ENCODE data around the gene TMEM125. TPM values are rescaled to one million over a fixed set of nuclear protein-coding genes. Genes with fewer than 3 reads are reported as not detected.

The TMEM125 gene
- total RNA-seq, 1 donor from 2014 or later = not detected

DNA sequence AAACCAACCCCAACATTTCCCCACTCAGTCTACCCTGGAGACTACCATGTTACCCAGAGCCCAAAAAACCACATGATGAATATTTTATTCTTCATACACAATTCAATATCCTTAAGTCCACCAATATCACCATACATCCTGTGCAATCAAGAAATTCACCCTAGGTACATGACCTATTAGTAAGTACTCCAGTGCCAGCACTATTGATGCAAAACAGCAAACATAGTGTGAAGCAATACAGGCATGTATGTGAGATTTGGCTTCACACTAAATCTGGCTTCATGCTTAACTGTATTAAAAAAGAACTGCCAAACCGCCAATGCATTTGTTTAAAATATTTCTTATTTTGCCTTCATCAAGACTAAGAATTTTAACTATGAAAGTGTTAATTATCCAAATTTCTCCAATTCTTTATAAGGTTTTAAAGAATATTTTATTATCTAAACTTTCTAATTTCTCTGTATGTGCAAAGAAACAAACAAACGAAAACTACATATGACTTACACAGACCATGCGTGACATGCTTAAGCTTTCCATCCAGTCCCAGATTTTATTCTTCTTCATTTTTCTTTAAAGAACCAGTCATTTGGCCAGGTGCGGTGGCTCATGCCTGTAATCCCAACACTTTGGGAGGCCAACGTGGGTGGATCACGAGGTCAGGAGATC, 22.4 kb upstream of the TMEM125 start:
- Histone ChIP-seq H3K4me1 (no peaks in the 10 kb centered on the region), H3K9me3 (no peaks in the 10 kb centered on the region), H3K27ac (no peak overlapping the region), H3K27me3 (no peaks in the 10 kb centered on the region), H3K4me3 (no peak overlapping the region), H3K36me3 (no peaks in the 10 kb centered on the region)
- TF ChIP-seq, protein P1, sequence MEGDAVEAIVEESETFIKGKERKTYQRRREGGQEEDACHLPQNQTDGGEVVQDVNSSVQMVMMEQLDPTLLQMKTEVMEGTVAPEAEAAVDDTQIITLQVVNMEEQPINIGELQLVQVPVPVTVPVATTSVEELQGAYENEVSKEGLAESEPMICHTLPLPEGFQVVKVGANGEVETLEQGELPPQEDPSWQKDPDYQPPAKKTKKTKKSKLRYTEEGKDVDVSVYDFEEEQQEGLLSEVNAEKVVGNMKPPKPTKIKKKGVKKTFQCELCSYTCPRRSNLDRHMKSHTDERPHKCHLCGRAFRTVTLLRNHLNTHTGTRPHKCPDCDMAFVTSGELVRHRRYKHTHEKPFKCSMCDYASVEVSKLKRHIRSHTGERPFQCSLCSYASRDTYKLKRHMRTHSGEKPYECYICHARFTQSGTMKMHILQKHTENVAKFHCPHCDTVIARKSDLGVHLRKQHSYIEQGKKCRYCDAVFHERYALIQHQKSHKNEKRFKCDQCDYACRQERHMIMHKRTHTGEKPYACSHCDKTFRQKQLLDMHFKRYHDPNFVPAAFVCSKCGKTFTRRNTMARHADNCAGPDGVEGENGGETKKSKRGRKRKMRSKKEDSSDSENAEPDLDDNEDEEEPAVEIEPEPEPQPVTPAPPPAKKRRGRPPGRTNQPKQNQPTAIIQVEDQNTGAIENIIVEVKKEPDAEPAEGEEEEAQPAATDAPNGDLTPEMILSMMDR (IDR thresholded peaks at IDR 0.05) = no peak
- peak in 1 of 2 donors; percentile 4 for DNase-seq (ENCODE audit: low spot score in 2 of 2)
- intact Hi-C loops (cut with DNase I) = no loop called here

DNA sequence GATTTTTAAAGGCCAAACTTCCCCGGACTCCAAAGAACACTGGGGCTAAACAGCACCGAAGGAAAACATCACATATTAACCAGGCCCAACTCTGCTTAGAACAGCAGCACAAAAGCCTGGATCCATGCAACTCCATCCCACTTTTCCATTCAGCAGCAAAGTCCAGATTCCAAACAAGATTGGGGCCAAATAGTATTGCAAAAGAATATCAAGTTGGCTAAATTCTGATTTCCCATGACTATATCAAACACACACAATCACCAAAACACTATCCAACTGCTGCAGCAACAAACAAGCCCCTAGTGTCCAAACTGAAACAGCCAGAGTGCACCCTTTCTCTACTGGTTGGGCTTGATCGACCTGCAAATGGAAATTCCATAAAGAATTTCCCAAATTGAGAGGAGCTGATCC, 19.4 kb upstream of the TMEM125 start:
- TF ChIP-seq, protein P1 (IDR thresholded peaks at IDR 0.05) = no peak
- DNase-seq (ENCODE audit: low spot score in 2 of 2) = no peak
- intact Hi-C loops (cut with DNase I) = no loop called here
- Histone ChIP-seq H3K4me1 (no peaks in the 10 kb centered on the region), H3K9me3 (no peaks in the 10 kb centered on the region), H3K4me3 (no peak overlapping the region), H3K27ac (no peak overlapping the region), H3K27me3 (no peaks in the 10 kb centered on the region), H3K36me3 (no peaks in the 10 kb centered on the region)

DNA sequence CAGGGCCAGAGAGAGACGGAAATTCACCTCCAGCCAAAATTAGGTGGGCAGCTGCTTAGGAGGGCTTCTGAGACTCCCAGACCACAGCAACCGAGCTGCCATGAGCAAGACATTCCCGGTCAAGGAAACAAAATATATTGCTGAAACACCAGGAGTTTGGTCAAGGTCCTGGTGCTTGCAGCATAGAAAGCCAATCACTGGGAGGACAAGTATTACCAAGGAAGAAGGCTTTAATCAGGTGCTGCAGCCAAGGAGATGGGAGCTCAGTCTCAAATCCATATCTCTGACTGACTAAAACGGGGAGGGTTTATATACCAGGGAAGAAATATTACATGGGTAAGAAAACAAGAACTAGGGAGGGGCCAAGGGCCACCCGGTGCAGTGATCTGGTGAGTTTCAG, 18.8 kb upstream of the TMEM125 start:
- Histone ChIP-seq H3K36me3 (no peaks in the 10 kb centered on the region), H3K4me3 (no peak overlapping the region), H3K27me3 (no peaks in the 10 kb centered on the region), H3K4me1 (no peaks in the 10 kb centered on the region), H3K9me3 (no peaks in the 10 kb centered on the region), H3K27ac (no peak overlapping the region)
- intact Hi-C loops (cut with DNase I) = no loop called here
- TF ChIP-seq, protein P1 (IDR thresholded peaks at IDR 0.05) = no peak
- peak in 1 of 2 donors; percentile 13 for DNase-seq (ENCODE audit: low spot score in 2 of 2)

DNA sequence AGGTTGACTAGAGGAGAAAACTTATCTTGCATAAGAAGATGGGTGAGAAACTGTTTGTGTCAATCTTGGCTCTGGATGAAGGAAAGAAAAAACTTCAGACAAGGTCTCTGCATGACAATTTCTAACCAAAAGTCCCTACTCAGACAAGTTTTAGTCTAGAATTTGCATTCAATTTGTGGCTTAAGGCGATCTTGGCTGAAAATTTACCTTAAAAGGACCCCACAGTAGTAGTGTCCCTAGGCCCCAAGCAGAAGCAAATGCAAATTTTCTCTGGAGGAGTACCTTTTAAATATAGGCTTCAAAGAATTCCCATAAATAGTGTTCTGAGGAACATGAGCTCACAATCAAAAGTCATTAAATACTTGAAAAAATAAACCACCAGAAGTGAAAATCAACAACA, 17.6 kb upstream of the TMEM125 start:
- no peak overlapping the region for H3K4me3 ChIP-seq
- DNase-seq (ENCODE audit: low spot score in 2 of 2) = no peak
- no peaks in the 10 kb centered on the region for H3K27me3 ChIP-seq
- no peaks in the 10 kb centered on the region for H3K9me3 ChIP-seq
- intact Hi-C loops (cut with DNase I) = no loop called here
- no peaks in the 10 kb centered on the region for H3K4me1 ChIP-seq
- no peak overlapping the region for H3K27ac ChIP-seq
- TF ChIP-seq, protein P1 (IDR thresholded peaks at IDR 0.05) = no peak
- H3K36me3 ChIP-seq = no peaks in the 10 kb centered on the region

DNA sequence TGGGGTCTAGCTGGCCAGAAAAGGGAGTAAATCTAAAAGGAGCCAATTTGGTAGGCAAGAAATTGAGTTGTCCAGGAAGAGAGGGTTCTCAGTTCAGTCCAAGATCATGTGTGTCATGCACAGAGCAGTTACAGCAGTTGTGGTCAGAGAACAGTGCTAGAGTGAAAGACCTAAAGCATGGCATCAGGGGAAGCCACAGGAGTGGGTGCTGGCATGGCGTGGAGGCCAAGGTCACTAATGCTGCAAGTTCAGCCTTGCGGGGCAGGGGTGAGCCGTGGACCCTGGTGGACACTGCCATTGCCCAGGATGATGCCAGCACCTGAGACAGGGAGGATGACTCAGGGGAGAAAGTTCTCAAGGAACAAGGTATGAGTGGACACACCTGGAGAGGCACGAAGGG, 16.6 kb upstream of the TMEM125 start:
- Histone ChIP-seq H3K9me3 (no peaks in the 10 kb centered on the region), H3K36me3 (no peaks in the 10 kb centered on the region), H3K4me3 (no peak overlapping the region), H3K27me3 (no peaks in the 10 kb centered on the region), H3K4me1 (no peaks in the 10 kb centered on the region), H3K27ac (no peak overlapping the region)
- intact Hi-C loops (cut with DNase I) = no loop called here
- DNase-seq (ENCODE audit: low spot score in 2 of 2) = peak in 1 of 2 donors; percentile 44
- TF ChIP-seq, protein P1 (IDR thresholded peaks at IDR 0.05) = no peak

DNA sequence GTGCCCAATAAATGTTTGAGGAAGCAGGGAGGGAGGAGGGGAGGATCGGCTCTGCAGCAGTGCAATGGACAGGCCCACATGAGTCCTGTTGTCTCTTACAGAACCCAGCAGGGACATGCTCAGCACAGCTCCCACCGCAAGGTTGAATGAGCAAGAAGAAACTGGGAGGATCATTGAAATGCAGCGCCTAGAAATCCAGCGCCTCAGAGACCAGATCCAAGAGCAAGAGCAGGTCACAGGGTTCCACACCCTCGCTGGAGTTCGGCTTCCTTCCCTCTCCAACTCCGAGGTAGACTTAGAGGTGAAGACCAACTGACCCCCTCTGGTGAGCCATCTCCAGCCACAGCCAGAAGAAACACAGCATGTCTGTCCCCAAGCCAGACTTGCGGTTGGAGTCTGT, 15.9 kb upstream of the TMEM125 start:
- Histone ChIP-seq H3K4me3 (no peak overlapping the region), H3K36me3 (no peaks in the 10 kb centered on the region), H3K4me1 (no peaks in the 10 kb centered on the region), H3K9me3 (no peaks in the 10 kb centered on the region), H3K27ac (no peak overlapping the region), H3K27me3 (no peaks in the 10 kb centered on the region)
- TF ChIP-seq, protein P1 (IDR thresholded peaks at IDR 0.05) = no peak
- intact Hi-C loops (cut with DNase I) = no loop called here
- peak in 1 of 2 donors; percentile 22 for DNase-seq (ENCODE audit: low spot score in 2 of 2)
